NB4 (cell line): ENCODE data around the gene FMO2.

Experiments used
- DNase-seq: peaks from one replicate; pipeline ENCODE4 v3.0.0; 2010; ENCODE audit warnings: low read depth
- H3K4me3 ChIP-seq: one replicate; pipeline ENCODE4 v1.5.1; 2011; ENCODE audit warnings: mild to moderate bottlenecking, low read depth, low read length, moderate library complexity
- CTCF ChIP-seq: IDR thresholded peaks from one replicate; pipeline ENCODE4 v1.5.1; 2012; ENCODE audit warnings: low read depth, low read length
- MAX ChIP-seq: IDR thresholded peaks from 2 replicates; pipeline ENCODE4 v1.6.1; 2011; ENCODE audit warnings: low read depth, low read length
- MYC ChIP-seq: IDR thresholded peaks from 2 replicates; pipeline ENCODE4 v1.6.1; 2011; ENCODE audit warnings: low read depth, low read length
- POLR2A ChIP-seq: IDR thresholded peaks from 2 replicates; pipeline ENCODE4 v1.6.1; 2011; ENCODE audit warnings: mild to moderate bottlenecking; ENCODE audit not compliant: insufficient read length; ENCODE audit errors: extremely low read depth

The FMO2 gene

GRCh38 chr1:171258943-171259342 is 73.8 kb downstream of the FMO2 start:
- TF ChIP-seq MYC = no peak
- TF ChIP-seq CTCF = no peak
- TF ChIP-seq POLR2A = no peak
- no peak for TF ChIP-seq MAX
- no peak for DNase-seq

More at GRCh38 chr1:171258943-171259342, 73.8 kb downstream of the FMO2 start:
- H3K4me3 ChIP-seq = no peak overlapping the region
